HL-60 (cell line): Measurements from ENCODE around the gene CHST3.

Source experiments
- CTCF ChIP-seq: IDR thresholded peaks from one replicate; pipeline ENCODE4 v1.5.1; 2011; ENCODE audit warnings: low read length, control low read depth, inconsistent platforms; ENCODE audit not compliant: insufficient read depth
- GABPA ChIP-seq: IDR thresholded peaks from 2 replicates; pipeline ENCODE4 v1.6.1; 2012; ENCODE audit warnings: low read depth
- POLR2AphosphoS5 ChIP-seq: IDR thresholded peaks from 2 replicates; pipeline ENCODE4 v1.6.1; 2012; ENCODE audit warnings: low read depth
- REST ChIP-seq: IDR thresholded peaks from 2 replicates; pipeline ENCODE4 v1.6.1; 2012; ENCODE audit warnings: low read depth; ENCODE audit not compliant: insufficient replicate concordance
- SPI1 ChIP-seq: IDR thresholded peaks from 2 replicates; pipeline ENCODE4 v1.6.1; 2012; ENCODE audit warnings: low read depth, mild to moderate bottlenecking, borderline replicate concordance

GRCh38 chr10:71918992-71919391 lies 45.2 kb upstream of the CHST3 start:
- TF ChIP-seq REST (no peak), CTCF (no peak), POLR2AphosphoS5 (no peak), SPI1 (no peak), GABPA (no peak)
